CD4-positive, alpha-beta T cell treated with Interleukin-21 for 1 hour (primary cell): Measurements from ENCODE around the gene CCDC6.
"Not testable (repeated sequence)": the region's sequence is repeated elsewhere in the genome, so short reads cannot be mapped to it uniquely, and the experiment has no call there.

Experiments
- DNase-seq: peaks from one replicate; pipeline ENCODE4 v3.0.0-alpha.2; 2020

The CCDC6 gene

GRCh38 chr10:59750155-59750945, 156.0 kb downstream of the CCDC6 start:
- DNase-seq = no peak

GRCh38 chr10:59748834-59749233, 157.5 kb downstream of the CCDC6 start:
- DNase-seq = no peak

- no peak for DNase-seq
Measured at GRCh38 chr10:59745163-59745650, 161.1 kb downstream of the CCDC6 start.

- DNase-seq = not testable (repeated sequence)
Measured at GRCh38 chr10:59744762-59745161, 161.6 kb downstream of the CCDC6 start.

GRCh38 chr10:59744156-59744555, 162.2 kb downstream of the CCDC6 start:
- DNase-seq = not testable (repeated sequence)

- no peak for DNase-seq
Measured at GRCh38 chr10:59741583-59741982, 164.8 kb downstream of the CCDC6 start.

GRCh38 chr10:59741048-59741447, 165.3 kb downstream of the CCDC6 start:
- no peak for DNase-seq
